ENCODE results near the gene CEP55.

DNA sequence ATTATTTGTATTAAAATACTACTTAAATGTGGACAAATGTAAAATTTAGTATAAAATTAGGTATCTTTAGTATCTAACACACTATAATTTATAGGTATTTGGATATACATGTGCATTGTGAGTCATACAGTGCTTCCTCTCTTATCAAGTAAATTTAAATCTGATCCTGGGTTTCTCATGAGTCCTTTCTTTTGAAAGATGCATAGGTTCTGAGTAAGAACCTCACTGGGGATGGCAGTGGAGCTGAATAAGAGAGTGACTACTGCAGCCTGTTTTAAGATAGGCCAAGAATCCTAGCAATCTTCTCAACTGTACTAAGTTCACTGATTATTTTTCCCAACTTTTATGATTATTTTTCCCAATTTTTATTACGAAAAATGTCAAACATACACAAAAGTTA, 16.2 kb downstream of the CEP55 start:
- TF ChIP-seq, protein P1, sequence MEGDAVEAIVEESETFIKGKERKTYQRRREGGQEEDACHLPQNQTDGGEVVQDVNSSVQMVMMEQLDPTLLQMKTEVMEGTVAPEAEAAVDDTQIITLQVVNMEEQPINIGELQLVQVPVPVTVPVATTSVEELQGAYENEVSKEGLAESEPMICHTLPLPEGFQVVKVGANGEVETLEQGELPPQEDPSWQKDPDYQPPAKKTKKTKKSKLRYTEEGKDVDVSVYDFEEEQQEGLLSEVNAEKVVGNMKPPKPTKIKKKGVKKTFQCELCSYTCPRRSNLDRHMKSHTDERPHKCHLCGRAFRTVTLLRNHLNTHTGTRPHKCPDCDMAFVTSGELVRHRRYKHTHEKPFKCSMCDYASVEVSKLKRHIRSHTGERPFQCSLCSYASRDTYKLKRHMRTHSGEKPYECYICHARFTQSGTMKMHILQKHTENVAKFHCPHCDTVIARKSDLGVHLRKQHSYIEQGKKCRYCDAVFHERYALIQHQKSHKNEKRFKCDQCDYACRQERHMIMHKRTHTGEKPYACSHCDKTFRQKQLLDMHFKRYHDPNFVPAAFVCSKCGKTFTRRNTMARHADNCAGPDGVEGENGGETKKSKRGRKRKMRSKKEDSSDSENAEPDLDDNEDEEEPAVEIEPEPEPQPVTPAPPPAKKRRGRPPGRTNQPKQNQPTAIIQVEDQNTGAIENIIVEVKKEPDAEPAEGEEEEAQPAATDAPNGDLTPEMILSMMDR (IDR thresholded peaks at IDR 0.05; ENCODE audit: low read length), result no peak
- TF ChIP-seq EZH2 (optimal IDR thresholded peaks at IDR 0.05; ENCODE audit: low read depth, low read length) (no peak), EZH2phosphoT487 (IDR thresholded peaks at IDR 0.05; ENCODE audit: low read length) (no peak)

Measured in MM.1S (cell line).